Breast epithelium (tissue), 3 donors: ENCODE results near the gene ABCC6.

Source experiments
- CTCF ChIP-seq, 3 donors: fragments of 450-650 bp; IDR thresholded peaks; one replicate each; pipeline ENCODE4 v1.5.1; 2016 to 2017; ENCODE audit warnings: antibody characterized with exemption in 3 of 3, mild to moderate bottlenecking in 3 of 3, moderate library complexity in 3 of 3
- POLR2AphosphoS5 ChIP-seq, 3 donors: sonication (generic); formaldehyde crosslinking; IDR thresholded peaks; one replicate each; pipeline ENCODE4 v1.6.1; 2017; ENCODE audit warnings: antibody characterized with exemption in 3 of 3

DNA sequence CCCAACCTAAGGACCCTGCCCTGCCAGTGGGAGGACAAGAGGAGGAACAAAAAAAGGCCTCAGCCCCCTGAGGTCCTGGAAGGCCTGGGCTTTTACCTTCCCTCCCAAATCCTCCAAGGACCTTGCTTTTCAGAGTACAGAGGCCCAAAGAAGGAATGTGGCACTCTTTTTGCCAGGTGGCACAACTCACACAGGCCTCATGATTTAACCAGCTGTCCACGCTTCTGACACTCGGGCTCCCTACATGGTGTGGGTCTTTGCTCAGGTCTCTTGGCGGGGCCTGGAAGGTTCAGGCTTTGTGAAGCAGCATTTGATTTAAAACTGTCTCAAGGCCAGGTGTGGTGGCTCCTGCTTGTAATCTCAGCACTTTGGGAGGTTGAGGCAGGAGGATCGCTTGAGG is 120.6 kb downstream of the ABCC6 start:
- no peak for TF ChIP-seq POLR2AphosphoS5 (IDR thresholded peaks at IDR 0.05)
- TF ChIP-seq CTCF (IDR thresholded peaks at IDR 0.05) = no peak
